Mammary epithelial cell (primary cell): Measurements from ENCODE around the gene ARHGEF2.
A peak's percentile ranks its signal among the peaks of the same experiment; 100 is the strongest.

ENCODE experiments used
- EZH2 ChIP-seq: IDR thresholded peaks from 2 replicates; pipeline ENCODE4 v1.6.1; 2012; ENCODE audit warnings: low read length, inconsistent platforms, borderline replicate concordance
- TF ChIP-seq, protein P1 (sequence below), 2 donors: IDR thresholded peaks in 1 of 2; conservative IDR thresholded peaks in 1 of 2; 2 replicates each; pipeline ENCODE4 v1.5.1; 2011 to 2012; ENCODE audit warnings: inconsistent platforms in 2 of 2, low read length in 2 of 2, mild to moderate bottlenecking in 2 of 2, control low read depth in 1 of 2, low read depth in 1 of 2; ENCODE audit not compliant: insufficient read depth in 1 of 2; ENCODE audit errors: extremely low read depth in 1 of 2

DNA sequence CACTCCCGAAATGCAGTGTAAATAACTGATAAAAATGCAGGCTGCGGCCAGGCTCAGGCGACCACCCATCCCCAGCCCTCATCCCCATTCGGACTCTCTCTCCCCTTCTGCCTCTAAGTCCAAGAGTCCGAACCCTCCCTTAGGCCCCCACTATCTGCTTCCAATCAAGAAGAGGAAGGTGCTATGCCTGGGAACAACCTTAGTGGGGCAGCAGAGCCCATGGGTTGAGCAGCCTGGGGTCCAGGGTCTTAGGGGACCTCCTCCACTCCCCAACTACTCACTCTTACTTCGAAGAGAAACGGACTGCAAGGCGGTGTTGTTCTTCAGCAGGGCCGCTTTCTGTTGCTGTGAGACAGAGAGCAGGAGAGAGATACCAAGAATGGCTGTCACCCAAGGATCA is 12.2 kb downstream of the ARHGEF2 start:
- TF ChIP-seq, protein P1, sequence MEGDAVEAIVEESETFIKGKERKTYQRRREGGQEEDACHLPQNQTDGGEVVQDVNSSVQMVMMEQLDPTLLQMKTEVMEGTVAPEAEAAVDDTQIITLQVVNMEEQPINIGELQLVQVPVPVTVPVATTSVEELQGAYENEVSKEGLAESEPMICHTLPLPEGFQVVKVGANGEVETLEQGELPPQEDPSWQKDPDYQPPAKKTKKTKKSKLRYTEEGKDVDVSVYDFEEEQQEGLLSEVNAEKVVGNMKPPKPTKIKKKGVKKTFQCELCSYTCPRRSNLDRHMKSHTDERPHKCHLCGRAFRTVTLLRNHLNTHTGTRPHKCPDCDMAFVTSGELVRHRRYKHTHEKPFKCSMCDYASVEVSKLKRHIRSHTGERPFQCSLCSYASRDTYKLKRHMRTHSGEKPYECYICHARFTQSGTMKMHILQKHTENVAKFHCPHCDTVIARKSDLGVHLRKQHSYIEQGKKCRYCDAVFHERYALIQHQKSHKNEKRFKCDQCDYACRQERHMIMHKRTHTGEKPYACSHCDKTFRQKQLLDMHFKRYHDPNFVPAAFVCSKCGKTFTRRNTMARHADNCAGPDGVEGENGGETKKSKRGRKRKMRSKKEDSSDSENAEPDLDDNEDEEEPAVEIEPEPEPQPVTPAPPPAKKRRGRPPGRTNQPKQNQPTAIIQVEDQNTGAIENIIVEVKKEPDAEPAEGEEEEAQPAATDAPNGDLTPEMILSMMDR (conservative IDR thresholded peaks at IDR 0.05 in 1 of 2, IDR thresholded peaks at IDR 0.05 in 1 of 2; ENCODE audit: extremely low read depth in 1 of 2, insufficient read depth in 1 of 2, low read depth in 1 of 2, low read length in 2 of 2), result peak in 1 of 2 donors; percentile 10
- TF ChIP-seq EZH2, result no peak
